NK-92 treated with Interleukin-12 subunit alpha and Interleukin-12 subunit beta, amount 100 ng/mL, for 24 hours (cell line): ENCODE measurements around the gene EXOC6B.

ENCODE experiments used
- DNase-seq: peaks from one replicate; lab custom pipeline; 2025; lab: John Stamatoyannopoulos, UW

EXOC6B gene

GRCh38 chr2:72828840-72829507, 3.1 kb upstream of the EXOC6B start:
- DNase-seq = no peak

- DNase-seq = no peak
These were observed 2.3 kb upstream of the EXOC6B start for GRCh38 chr2:72827966-72828646.

- no peak for DNase-seq
These were observed 1.7 kb upstream of the EXOC6B start for GRCh38 chr2:72827487-72827886.

GRCh38 chr2:72826156-72826477, 284 bp upstream of the EXOC6B start:
- DNase-seq = no peak

GRCh38 chr2:72824224-72824842, 1.5 kb downstream of the EXOC6B start:
- no peak for DNase-seq

GRCh38 chr2:72822794-72823193, 3.0 kb downstream of the EXOC6B start:
- no peak for DNase-seq

GRCh38 chr2:72821983-72822382, 3.9 kb downstream of the EXOC6B start:
- DNase-seq = no peak

GRCh38 chr2:72821118-72821517, 4.7 kb downstream of the EXOC6B start:
- no peak for DNase-seq

- DNase-seq = no peak
These were observed 6.3 kb downstream of the EXOC6B start for GRCh38 chr2:72819501-72819900.

- no peak for DNase-seq
These were observed 10.1 kb downstream of the EXOC6B start for GRCh38 chr2:72815655-72816278.

- DNase-seq = no peak
These were observed 12.0 kb downstream of the EXOC6B start for GRCh38 chr2:72813841-72814240.

GRCh38 chr2:72810165-72810564, 15.7 kb downstream of the EXOC6B start:
- DNase-seq = no peak

- no peak for DNase-seq
These were observed 16.7 kb downstream of the EXOC6B start for GRCh38 chr2:72809095-72809494.

GRCh38 chr2:72806280-72806945, 19.4 kb downstream of the EXOC6B start:
- DNase-seq = no peak

- DNase-seq = no peak
These were observed 22.1 kb downstream of the EXOC6B start for GRCh38 chr2:72803626-72804320.

- no peak for DNase-seq
These were observed 22.7 kb downstream of the EXOC6B start for GRCh38 chr2:72803151-72803550.

GRCh38 chr2:72800492-72800891, 25.3 kb downstream of the EXOC6B start:
- no peak for DNase-seq

- no peak for DNase-seq
These were observed 28.1 kb downstream of the EXOC6B start for GRCh38 chr2:72797740-72798139.

- no peak for DNase-seq
These were observed 29.1 kb downstream of the EXOC6B start for GRCh38 chr2:72796766-72797165.

GRCh38 chr2:72794572-72794971, 31.3 kb downstream of the EXOC6B start:
- no peak for DNase-seq

GRCh38 chr2:72793798-72794440, 31.9 kb downstream of the EXOC6B start:
- no peak for DNase-seq
